Activated gamma-delta T cell treated with Interleukin-2 at 50 U/mL for 16 hours (primary cell): ENCODE data around the gene SWSAP1.
"Not testable (repeated sequence)": the region's sequence is repeated elsewhere in the genome, so short reads cannot be mapped to it uniquely, and the experiment has no call there.

Experiments used
- DNase-seq: peaks from one replicate; pipeline ENCODE4 v3.0.0-alpha.2; 2020

SWSAP1 gene

DNA sequence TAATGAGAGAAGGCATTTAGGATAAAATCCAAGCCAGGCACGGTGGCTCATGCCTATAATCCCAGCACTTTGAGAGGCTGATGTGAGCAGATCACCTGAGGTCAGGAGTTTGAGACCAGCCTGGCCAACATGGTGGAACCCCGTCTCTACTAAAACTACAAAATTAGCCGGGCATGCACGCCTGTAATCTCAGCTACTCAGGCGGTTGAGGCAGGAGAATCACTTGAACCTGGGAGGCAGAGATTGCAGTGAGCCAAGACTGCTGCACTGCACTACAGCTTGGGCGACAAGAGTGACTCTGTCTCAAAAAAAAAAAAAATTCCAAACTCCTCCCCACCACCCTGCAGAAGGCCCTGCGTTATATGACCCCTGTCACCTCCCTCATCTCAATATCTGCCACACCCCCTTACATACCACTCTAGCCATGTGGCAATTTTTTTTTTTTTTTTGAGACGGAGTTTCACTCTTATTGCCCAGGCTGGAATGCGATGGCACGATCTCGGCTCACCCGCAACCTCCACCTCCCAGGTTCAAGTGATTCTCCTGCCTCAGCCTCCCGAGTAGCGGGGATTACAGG lies 4.9 kb downstream of the SWSAP1 start:
- not testable (repeated sequence) for DNase-seq

DNA sequence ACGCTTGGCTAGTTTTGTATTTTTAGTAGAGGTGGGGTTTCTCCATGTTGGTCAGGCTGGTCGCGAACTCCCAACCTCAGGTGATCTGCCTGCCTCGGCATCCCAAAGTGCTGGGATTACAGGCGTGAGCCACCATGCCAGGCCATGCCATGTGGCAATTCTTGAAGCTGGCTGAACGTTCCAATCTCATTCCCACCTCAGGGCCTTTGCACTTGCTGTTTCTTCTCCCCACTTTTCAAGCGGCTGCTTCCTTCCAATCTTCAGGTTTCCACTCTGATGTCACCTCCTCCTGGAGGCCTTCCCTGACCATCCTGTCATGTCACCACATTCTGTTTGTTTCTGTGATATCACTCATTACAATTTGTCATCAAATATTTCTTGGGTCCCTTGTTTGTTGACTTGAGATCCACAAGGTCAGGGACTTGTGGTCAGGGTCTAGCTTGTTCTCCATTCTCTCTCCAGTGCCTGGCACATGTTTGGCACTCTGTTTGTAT lies 5.4 kb downstream of the SWSAP1 start:
- DNase-seq: no peak

DNA sequence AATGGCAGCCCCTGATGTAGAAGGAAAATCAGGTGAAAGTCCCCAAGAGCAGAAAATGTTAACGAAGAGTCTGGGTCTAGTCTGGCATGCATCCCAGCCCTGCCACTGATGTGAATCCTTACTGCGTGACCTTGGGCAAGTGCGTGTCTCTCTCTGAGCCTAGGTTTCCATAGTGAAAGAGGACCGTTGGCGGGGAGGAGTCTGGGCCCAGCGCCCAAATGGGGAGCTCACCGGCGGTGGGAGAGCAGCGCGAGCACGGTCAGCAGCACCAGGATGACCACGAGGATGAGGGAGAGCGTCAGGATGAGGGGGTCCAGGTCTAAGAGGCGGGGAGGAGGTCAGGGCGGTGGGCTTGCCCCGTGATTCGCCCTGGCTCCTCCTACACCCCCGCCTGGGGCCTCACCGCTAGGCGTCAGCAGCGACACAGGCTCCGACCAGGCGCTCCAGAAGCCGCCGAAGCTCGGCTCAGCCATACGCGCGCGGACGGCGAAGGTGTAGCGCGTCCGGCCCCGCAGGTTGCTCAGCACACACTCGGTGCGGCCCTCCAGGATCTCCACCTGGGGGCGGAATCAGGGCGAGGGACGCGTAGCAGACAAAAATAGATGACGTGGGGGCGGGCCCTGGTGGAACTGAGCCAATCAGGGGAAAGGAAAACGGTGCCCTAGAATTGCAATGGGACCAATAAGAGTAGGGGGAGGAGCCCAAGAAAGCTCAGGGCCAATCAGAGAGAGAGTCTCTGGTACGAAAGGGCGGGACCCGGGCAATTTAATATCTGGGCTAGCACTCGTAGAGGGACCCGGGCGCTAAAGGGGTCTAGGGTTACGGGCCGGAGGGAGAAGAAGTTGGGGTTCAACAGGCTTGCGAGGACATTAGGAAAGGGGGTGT lies 6.4 kb downstream of the SWSAP1 start:
- DNase-seq: peak; percentile 97

DNA sequence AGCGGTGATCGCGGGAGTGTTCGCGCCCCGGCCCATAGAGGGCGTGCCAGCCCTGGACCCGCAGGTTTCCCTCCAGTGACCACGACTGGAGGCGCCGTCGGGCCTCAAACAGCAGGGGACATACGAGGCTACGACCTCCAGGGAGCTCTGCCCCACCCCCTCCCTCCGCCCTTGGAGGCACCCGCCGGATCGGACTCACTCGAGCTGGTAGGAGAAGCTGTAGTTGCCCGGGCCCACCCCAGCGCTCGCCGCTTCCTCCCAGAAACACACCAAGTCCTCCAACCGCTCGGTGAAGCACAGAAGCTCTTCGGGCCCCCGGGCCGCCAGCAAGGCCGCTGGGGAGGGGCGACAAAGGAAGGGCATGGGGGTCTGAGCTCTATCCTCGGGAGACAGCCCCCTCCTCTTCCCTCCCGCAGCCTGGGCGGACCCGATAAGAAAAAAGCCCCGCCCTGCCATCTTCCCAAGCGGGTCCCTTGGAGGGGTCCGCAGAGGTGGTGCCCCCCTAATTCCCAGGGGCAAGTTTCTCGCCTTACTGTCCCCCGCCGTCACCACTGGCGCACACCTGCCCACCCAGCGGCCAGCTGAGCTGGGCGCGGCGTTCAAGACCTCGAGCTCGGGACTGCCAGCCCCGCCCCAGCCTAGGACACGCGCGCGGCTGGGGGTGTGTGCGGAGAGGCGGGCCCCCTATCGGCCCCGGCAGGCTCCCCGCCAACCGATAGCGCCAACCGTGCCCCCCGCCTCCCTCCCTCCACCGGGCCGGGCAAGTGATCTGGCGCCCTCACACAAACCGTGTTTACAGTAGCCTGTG lies 8.6 kb downstream of the SWSAP1 start:
- DNase-seq: peak; percentile 27

DNA sequence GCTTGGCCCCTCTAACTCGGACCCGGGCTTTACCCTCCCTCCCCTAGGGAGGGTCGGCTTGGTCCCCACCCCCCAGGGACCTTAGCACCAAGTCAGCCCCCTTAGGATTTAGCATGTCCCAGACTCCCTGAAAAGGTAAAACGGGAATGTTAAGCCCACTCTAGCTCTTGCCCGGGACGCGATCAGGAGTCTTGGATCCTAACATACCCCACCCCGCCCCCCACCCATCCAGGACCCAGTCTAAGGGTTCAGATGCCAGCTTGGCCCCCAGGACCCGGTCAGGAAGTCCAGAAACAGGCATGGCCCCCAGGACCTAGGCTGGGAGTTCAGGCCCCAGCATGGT lies 9.2 kb downstream of the SWSAP1 start:
- no peak for DNase-seq

DNA sequence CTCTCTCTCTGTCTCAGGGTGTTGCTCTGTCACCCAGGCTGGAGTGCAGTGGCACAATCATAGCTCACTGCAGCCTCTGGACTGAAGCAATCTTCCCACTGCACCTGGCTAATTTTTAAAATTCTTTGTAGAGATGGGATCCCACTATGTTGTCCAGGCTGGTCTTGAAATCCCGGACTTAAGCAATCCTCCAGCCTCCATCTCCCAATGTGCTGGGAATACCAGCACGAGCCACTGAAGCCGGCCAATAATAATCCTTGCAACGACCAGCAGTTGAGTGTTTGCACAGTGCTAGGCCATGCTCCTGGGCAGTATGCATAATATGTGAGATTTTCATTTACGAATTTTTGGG lies 10.3 kb downstream of the SWSAP1 start:
- DNase-seq: no peak

DNA sequence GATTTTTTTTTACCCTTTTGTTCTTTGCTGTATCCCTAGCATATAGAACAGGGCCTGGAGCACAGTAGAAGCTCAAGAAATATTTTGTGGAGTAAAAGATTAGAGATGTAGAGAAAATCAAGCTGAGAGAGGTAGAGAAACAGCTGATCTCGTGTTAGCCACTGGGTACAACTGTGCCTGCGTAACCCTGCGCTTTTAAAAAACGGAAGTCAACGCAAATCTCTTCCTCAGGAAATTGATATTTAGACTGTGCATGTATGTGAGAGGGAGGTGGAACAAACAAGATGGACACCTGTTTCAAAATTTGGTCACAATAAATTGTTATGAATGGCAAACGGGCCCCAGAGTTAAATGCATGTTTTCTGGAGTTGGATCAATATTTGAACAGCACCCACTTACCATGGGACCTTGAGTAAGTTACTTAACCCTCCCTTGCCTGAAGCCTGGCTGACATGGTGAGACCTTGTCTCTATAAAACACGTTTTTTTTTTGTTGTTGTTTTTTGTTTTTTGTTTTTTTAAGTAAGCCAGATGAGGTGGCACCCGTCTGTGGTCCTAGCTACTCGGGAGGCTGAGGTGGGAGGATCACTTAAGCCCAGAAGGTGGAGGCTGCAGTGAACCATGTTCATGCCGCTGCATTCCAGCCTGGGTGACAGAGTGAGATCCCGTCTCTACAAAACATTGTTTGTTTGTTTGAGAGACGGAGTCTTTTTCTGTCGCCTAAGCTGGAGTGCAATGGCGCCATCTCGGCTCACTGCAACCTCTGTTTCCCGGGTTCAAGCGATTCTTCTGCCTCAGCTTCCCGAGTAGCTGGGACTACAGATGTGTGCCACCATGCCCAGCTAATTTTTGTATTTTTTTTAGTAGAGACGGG lies 12.9 kb downstream of the SWSAP1 start:
- DNase-seq: no peak

DNA sequence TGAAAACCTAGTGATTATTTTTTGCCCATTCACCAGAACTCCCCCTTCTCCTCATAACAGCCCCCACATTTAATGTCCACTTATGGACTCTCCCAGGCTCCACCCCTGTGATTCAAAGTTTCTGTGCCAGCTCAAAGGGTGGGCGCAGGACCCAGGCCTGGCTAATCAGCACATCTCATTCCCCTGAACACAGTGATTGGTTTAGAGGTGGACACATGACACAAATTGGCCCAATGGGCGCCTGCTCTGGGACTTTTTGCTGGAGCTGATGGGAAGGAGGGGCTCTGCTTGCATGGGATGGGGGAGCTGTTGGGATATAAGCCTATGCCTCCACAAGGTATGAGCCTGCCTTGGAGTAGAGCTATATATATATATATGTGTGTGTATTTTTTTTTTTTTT lies 15.9 kb downstream of the SWSAP1 start:
- DNase-seq: no peak

DNA sequence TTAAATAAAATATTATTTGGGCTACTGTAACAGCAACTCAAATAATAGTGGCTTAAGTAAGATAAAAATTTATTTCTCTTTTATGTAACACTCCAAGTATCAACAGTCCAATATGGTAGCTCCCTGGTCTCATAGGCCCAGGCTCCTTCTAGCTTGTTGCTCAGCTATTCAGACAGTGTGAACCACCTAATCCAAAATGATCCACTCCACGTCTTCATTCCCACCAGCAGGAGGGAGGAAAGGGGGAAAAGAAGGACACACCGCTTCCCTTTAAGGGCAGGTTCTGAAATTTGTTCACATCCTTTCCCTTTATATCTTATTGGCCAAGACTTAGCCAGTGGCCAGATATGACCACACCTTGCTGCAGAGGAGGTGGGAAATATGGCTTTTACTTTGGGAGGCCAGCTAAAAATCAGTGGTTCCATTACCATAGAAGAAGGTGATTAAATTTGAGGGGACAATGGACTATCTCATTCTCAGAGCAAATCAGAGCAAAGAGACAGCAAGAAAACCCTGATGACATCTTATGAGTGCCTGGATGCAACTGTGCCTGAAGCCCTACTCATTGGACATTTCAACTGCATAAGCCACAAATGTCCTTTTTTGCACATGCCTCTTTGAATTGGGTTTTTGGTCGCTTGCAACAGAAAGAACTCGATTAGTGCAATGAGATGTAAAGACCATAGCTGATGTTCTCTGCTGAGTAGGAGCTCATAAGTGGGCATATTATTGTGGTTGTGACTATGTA lies 16.6 kb downstream of the SWSAP1 start:
- DNase-seq: no peak

DNA sequence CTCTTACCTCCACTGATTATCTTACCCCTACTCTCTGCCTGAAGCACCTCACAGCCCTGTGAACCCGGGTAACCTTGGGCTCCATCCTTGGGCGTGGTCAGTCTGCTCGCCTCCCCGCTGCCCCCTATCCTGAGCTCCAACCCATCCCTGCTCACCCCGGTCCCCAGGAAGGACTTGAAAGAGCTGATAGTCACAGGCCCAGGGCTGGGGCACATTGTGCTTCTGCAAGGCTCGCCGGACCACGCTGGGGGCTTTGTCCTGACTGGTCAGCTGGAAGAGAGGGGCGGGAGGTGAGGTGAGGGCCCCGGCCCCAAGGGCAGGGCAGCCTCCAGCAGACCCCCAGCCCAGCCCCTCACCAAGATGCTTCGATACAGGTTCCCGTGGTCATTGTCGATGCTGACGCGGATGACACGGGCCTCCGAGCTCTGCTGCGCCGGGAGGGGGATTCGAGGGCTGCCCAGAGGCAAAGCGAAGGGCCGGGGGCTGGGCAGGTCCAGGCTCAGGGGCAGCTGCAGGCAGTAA lies 22.7 kb downstream of the SWSAP1 start:
- DNase-seq: no peak

DNA sequence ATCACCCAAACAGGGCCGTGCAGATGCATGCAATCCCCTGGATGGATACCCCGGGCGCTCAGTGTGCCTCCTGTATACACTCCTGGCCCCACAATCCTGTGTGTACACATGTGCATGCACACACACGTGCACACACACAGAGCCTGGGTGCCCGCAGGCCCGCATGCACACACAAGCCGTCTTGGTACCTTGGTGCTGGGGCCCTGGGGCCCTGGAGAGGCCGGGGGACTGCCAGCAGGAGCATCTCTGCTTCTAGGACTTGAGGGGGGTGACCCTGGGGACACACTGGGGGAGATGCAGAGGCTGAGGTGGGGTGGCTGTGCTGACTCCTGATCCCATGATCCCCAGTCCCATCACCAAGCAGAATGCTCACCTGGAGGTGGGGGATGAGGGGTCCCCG lies 25.2 kb downstream of the SWSAP1 start:
- DNase-seq: no peak

DNA sequence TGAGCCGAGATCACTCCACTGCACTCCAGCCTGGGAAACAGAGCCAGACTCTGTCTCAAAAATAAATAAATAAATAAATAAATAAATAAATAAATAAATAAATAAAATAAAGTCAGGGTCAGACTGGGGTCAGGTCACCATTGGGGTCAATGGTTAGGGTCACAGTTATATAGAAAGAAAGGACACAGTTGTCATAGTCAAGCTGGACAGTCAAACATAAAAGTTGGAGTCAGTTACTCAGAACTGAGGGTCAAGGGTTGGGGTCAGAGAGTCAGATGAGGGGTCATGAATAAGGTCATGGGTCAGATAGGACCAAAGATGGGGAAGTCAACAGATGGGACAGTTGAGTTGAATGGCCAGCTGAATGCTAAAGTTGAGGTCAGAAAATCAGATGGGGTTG lies 26.3 kb downstream of the SWSAP1 start:
- no peak for DNase-seq

DNA sequence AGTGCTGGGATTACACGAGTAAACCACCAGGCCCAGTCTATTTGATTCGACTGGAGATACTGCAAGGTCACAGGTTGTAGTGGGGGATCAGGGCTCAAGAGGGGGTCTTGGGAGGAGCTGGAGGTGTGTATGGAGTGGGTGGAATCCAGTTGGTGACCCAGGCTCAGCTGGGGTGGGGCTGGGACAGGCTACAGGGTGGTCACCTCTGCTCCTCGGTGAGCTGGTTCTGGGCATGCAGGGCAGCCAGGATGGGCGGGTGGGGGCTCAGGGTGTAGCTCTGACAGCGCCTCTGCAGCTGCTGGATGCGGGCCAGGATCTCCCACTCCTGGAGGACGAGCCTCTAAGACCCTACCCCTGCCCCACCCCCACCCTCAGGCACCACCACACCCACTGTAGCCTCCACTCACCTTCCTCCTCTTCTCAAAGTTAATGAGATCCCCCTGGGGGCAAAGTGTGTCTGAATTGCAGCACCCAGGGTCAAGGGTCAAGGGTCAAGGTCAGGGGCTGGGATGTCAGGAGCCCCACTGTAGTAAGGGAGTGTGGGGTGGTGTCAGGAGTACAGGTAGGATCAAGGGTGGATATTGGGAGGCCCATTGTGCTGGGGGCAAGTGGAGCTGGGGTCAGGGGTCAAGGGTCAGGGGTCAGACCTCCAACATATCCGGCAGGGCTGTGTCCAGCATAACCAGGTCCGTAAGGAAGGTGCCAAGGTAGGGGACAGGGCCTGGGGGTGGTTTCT lies 27.5 kb downstream of the SWSAP1 start:
- no peak for DNase-seq

DNA sequence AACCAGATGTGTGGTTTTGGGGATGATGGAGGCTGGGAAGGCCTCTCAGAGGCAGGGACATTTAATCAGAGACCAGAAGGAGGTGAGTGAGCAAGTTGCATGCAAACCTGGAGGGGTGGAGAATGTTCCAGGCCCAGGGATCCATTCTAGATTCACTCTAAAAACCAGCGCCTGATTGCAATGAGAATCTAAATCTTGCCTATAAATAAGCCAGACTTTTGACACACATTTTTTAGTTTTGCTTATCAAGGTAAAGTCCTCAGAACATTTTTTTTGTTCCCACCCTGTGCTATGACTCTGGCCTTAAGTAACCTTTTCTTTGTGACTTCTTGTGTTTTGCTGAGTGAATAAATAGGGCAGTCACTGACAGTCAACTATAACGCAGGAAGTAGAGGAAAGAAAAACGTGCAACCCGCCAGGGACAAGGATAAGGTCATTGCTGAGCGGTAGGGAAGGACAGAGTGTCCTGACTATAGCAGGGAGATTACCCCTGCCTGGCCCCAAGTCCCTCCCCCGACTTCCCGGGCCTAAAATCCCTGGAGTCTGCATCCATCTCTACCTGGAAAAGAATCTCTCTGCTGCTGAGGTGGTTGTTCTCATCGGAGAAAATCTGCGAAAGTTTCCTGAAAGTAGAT lies 30.2 kb downstream of the SWSAP1 start:
- no peak for DNase-seq

DNA sequence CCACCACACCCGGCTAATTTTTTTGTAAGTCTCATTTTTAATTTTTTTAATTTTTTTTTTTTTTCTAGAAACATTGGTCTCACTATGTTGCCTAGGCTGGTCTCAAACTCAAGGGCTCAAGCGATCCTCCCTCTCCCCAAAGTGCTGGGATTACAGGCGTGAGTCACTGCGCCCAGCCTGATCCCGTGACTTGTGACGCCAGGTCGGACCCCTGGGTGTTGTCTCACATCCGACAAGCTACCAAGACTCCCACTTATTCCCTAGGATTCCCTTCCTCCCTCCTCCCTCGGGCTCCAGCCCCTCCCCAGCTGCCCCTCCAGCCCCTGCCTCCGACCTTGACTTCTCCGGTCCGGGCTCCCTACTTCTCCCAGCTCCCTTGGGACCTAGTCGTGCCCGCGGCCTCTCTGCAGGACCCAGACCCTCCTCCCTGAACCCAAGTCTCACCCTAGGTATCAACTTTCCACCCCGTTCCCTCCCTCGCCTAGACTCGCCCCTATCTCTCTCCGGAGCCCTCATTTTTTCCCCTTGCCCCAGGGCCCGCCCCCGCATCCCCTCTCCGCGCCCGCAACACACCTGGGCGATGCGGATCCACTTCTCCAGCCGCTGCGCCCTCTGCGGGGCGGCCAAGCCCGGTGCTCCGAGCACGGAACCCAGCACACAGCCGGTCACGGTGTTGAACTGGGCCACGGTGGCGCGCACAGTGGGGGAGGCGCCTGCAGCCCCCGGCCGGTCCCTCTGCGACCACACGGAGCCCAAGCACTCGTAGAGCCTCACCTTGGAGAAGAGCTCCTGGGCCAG lies 31.6 kb downstream of the SWSAP1 start:
- no peak for DNase-seq

DNA sequence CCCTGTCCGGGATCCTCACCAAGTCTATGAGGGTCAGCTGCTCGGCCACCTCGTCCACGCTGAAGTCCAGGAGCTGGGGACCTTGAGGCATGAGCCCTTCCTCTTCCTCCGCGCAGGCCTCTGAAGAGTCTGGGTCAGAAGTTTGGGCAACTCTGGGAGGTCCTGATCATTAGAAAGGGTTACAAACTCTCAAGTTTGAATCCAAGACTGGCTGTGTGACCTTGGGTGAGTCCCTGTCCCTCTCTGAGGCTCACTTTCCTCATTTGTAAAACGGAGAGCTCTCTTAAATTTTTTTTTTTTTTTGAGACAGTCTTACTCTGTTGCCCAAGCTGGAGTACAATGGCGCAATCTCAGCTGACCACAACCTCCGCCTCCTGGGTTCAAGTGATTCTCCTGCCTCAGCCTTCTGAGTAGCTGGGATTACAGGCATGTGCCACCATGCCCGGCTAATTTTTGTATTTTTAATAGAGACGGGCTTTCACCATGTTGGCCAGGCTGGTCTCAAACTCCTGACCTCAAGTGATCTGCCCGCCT lies 32.3 kb downstream of the SWSAP1 start:
- DNase-seq: not testable (repeated sequence)

DNA sequence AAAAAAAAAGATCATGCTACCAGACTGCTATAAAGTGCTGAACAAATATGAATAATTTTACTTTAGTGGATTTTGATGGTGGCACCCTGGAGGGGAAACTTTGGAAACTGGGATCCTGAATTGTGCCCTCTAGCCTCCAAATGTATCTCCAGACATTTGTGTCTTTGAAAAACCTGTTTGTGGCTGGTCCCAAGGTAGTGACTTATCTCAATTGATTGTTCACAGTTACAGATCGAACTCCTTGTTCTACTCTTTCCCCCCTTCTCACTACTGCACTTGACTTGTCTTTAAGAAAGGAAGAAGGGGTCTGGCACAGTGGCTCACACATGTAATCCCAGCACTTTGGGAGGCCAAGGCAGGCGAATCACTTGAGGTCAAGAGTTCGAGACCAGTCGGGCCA lies 34.1 kb downstream of the SWSAP1 start:
- DNase-seq: no peak

DNA sequence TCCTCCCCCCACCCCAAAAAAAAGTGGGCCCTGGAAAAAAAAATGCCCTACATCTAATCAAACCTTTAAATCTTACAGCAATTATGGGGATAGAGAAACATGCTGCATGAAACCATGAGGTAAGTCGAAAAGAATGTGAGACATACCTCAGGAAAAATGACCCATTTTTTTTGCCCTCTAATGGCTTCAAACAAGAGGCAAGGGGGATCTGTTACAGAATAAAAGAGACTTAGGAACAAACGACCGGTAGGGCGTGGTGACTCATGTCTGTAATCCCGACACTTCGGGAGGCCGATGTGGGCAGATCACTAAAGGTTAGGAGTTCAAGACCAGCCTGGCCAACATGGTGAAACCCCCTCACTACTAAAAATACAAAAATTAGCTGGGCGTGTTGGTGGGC lies 36.2 kb downstream of the SWSAP1 start:
- DNase-seq: no peak

DNA sequence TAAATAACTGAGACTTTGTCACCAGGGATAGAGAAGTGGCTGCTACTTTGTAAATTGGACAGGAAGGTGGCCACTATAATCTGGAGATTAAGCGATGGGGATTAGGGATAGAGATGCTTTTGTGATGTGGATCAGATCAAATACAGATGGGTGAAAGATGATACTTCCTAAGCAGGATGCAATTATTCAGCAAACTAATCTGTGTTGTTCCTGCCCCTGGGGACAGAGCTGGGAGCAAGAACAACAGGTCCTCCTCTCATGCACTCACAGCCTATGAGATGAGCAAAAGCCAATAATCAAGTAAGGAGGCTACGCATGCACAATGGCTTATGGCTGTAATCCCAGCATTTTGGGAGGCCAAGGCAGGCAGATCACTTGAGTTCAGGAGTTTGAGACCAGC lies 40.1 kb downstream of the SWSAP1 start:
- no peak for DNase-seq
